BJ (cell line): ENCODE data around the gene ECHS1. TPM values are rescaled to one million over a fixed set of nuclear protein-coding genes. Genes with fewer than 3 reads are reported as not detected.

Experiments
- CTCF ChIA-PET: fragments of 350-600 bp; formaldehyde crosslinking; extraction: SDS; loops from one replicate; lab custom pipeline; 2021; ENCODE audit warnings: antibody characterized with exemption, inconsistent platforms; lab: Yijun Ruan, JAX
- POLR2A ChIA-PET: fragments of 300-600 bp; sonication (Branson Sonifier 250); formaldehyde crosslinking; extraction: SDS; loops from one replicate; lab custom pipeline; 2021; ENCODE audit warnings: antibody characterized with exemption; lab: Charles Lee
- DNase-seq: peaks from one replicate; pipeline ENCODE4 v3.0.0-alpha.2; 2011; ENCODE audit warnings: low read depth
- H3K27me3 ChIP-seq: 2 replicates; pipeline ENCODE4 v1.6.0; 2011; ENCODE audit warnings: low read length; ENCODE audit not compliant: control insufficient read depth, insufficient read depth
- H3K36me3 ChIP-seq: 2 replicates; pipeline ENCODE4 v1.5.1; 2011; ENCODE audit warnings: low read length; ENCODE audit not compliant: control insufficient read depth, insufficient read depth
- H3K4me3 ChIP-seq: 2 replicates; pipeline ENCODE4 v1.5.1; 2011; ENCODE audit warnings: low read depth, mild to moderate bottlenecking, control low read depth, low read length
- CTCF ChIP-seq: IDR thresholded peaks from 2 replicates; pipeline ENCODE4 v1.5.1; 2011; ENCODE audit warnings: low read depth, mild to moderate bottlenecking, control low read depth, inconsistent platforms, low read length, moderate library complexity; ENCODE audit not compliant: insufficient read depth
- polyA plus RNA-seq: library from polyadenylated mRNA; depleted of rRNA; stranded (reverse); fragments of >200 nt; gene quantifications from 2 replicates; pipeline ENCODE4 v1.2.3, GENCODE V29; 2011

ECHS1 gene
- polyA plus RNA-seq, 1 experiment, result 63.9 TPM

- POLR2A ChIA-PET, result no interaction called here
- H3K36me3 ChIP-seq, result peaks cover 19% of the 10 kb centered on the region
Measured at GRCh38 chr10:133403359-133403758, 30.2 kb upstream of the ECHS1 start.

GRCh38 chr10:133401981-133402725 lies 29.0 kb upstream of the ECHS1 start:
- no peak for DNase-seq
- no peaks in the 10 kb centered on the region for H3K27me3 ChIP-seq
- no peak for TF ChIP-seq CTCF
- no peak overlapping the region for H3K4me3 ChIP-seq
- ChIA-PET POLR2A (no interaction called here), CTCF (no interaction called here)
- H3K36me3 ChIP-seq, result peaks cover 19% of the 10 kb centered on the region

More at GRCh38 chr10:133403359-133403758, 30.2 kb upstream of the ECHS1 start:
- no peak overlapping the region for H3K4me3 ChIP-seq
- TF ChIP-seq CTCF, result no peak
- CTCF ChIA-PET, result interaction anchor here (1.1 kb wide), 1 partner anchor 35 kb away, joined by 3 read pairs; no protein-coding TSS in a partner anchor
- DNase-seq, result no peak
- no peaks in the 10 kb centered on the region for H3K27me3 ChIP-seq

GRCh38 chr10:133401500-133401899 lies 28.3 kb upstream of the ECHS1 start:
- Histone ChIP-seq H3K4me3 (no peak overlapping the region), H3K27me3 (no peaks in the 10 kb centered on the region), H3K36me3 (peaks cover 20% of the 10 kb centered on the region)
- ChIA-PET POLR2A (no interaction called here), CTCF (no interaction called here)
- DNase-seq, result no peak
- TF ChIP-seq CTCF, result no peak

GRCh38 chr10:133400624-133401424 lies 27.7 kb upstream of the ECHS1 start:
- ChIA-PET POLR2A (no interaction called here), CTCF (no interaction called here)
- no peak for DNase-seq
- H3K27me3 ChIP-seq, result no peaks in the 10 kb centered on the region
- H3K36me3 ChIP-seq, result peaks cover 23% of the 10 kb centered on the region
- no peak overlapping the region for H3K4me3 ChIP-seq
- no peak for TF ChIP-seq CTCF

GRCh38 chr10:133399123-133399601 lies 26.0 kb upstream of the ECHS1 start:
- H3K27me3 ChIP-seq, result no peaks in the 10 kb centered on the region
- no peak for TF ChIP-seq CTCF
- H3K4me3 ChIP-seq, result no peak overlapping the region
- ChIA-PET POLR2A (no interaction called here), CTCF (no interaction called here)
- DNase-seq, result no peak
- H3K36me3 ChIP-seq, result peaks cover 23% of the 10 kb centered on the region
